Right cardiac atrium (tissue), 5 donors: ENCODE results near the gene RSPH10B2. TPM values are rescaled to one million over a fixed set of nuclear protein-coding genes. Genes with fewer than 3 reads are reported as not detected.
"Not testable (repeated sequence)": the region's sequence is repeated elsewhere in the genome, so short reads cannot be mapped to it uniquely, and the experiment has no call there.

Experiments used
- ATAC-seq, 2 donors: fragments of 200-7000 bp; cut with Tn5 transposase; one replicate each; pipeline versions ENCODE4 v1.8.0 to v1.9.1; 2020; ENCODE audit warnings: moderate library complexity in 2 of 2, mild to moderate bottlenecking in 1 of 2
- DNase-seq, 3 donors: peaks; one replicate each; pipeline ENCODE4 v3.0.0-alpha.2; 2020
- H3K27ac ChIP-seq: one replicate; pipeline ENCODE4 v1.5.1; 2013; ENCODE audit warnings: mild to moderate bottlenecking, low read length, control low read depth, moderate library complexity
- H3K27me3 ChIP-seq: one replicate; pipeline ENCODE4 v1.6.1; 2013; ENCODE audit not compliant: control insufficient read depth, insufficient read depth
- H3K4me1 ChIP-seq: one replicate; pipeline ENCODE4 v1.6.1; 2013; ENCODE audit warnings: low read length; ENCODE audit not compliant: control insufficient read depth, insufficient read depth
- H3K4me3 ChIP-seq: one replicate; pipeline ENCODE4 v1.5.1; 2013; ENCODE audit warnings: low read length, control low read depth
- H3K9me3 ChIP-seq: one replicate; pipeline ENCODE4 v1.6.1; 2013; ENCODE audit warnings: low read length; ENCODE audit not compliant: control insufficient read depth
- WGBS: extraction: QIAGEN DNeasy Blood & Tissue Kit; methylation state at CpG from one replicate; pipeline ENCODE4 v1.1.7; 2013; 5-methylcytosine and 5-hydroxymethylcytosine counted together
- intact Hi-C, 4 donors: fragments of 100-400 bp; cut with DNase I; formaldehyde crosslinking; loops; one replicate each; pipeline versions ENCODE4 v1.11.0 to v1.14.0; 2022 to 2023
- polyA plus RNA-seq: library from polyadenylated mRNA; stranded (reverse); fragments of 200-250 nt; gene quantifications from one replicate; pipeline ENCODE4 v1.2.3, GENCODE V29; 2013
- total RNA-seq, 4 donors: library from RNA; stranded (reverse); fragmentation: NEBNext Ultra II Directional; extraction: Animal tissue kit (Norgen Biotek cat#: 25700); gene quantifications; one replicate each; pipeline ENCODE4 v1.2.1, GENCODE V29; 2021
- donor health status: healthy with polysubstance abuse.
- donor health status: DM: no; HTN: yes; CAD: no.
- donor health status: DM: no; HTN: no; CAD: no.
- donor health status: DM: no; HTN: yes; CAD: no; lungs with severe emphysema.
- donor health status: DM: yes; HTN: yes; CAD: no.

The RSPH10B2 gene
- total and polyA plus RNA-seq, 5 donors = 0.24 to 0.34 (median 0.25) TPM; not detected in 2

DNA sequence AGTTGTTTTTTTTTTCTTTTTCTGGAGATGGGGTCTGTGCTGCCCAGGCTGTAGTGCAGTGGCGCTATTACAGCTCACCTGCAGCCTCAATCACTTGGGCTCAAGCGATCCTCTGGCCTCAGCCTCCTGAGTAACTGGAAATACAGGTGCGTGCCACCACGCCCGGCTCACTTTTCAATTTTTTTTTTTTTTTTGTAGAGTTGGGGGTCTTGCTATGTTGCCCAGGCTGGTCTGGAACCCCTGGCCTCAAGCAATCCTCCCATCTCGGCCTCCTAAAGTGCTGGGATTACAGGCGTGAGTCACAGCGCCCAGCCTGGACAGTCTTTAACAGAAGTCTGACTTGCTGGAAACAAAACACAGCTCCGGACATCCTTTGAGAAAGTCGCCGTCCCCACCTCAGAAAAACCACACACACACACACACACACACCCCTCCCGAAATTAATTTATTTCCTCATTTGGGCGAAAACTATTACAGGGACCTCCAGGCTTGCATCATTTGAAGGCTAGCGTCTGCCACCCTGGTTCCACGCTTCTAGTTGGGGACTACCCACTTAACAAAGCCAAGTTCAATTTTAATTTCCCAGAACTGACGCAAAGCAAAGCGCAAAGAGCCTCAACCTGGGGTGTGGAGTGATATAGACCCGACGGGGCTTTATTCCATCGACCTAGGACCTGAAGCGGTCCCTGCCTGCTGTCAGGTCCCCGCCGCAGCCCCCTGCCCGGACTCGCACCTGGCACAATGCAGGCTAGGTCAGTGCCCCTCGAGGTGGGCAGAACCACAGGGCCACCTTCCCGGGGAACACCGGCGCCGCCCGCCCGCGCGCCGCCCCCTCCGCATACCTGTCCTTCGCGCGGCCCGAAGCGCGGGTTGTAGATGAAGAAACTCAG is 71.6 kb downstream of the RSPH10B2 start:
- H3K27me3 ChIP-seq, intact Hi-C loops, H3K9me3 ChIP-seq, H3K4me1 ChIP-seq, H3K27ac ChIP-seq, H3K4me3 ChIP-seq, DNase-seq: not testable (repeated sequence)
- ATAC-seq = peak; percentile 49 to 56
- WGBS = 40% methylated on average over 10 of the region's 42 CpGs

DNA sequence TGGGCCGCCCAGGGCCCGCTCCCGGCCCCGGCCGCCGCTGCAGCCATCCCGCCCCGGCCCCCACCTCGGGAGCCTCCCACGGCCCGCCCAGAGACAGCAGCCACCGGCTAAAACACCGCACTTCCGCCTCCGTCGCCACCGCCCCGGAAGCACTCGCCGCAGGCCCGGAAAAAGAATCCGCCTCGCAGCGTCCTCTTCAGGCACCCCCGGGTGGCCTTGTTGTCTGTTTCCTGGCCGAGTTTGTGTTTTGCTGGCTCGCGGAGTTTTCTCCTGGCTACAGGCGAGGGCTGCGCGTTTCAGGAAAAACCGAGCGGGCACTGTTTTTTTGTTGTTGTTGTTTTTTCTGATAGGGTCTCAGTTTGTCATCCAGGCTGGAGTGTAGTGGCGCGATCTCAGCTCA is 72.2 kb downstream of the RSPH10B2 start, which contains the start of gene CCZ1B:
TSS of gene CCZ1B (minus strand) at position 125 of the 400 bp plus-strand sequence. CDS start at position 47, 78 bp downstream.
- DNase-seq (peak; percentile 85 to 95 (median 92)), ATAC-seq (peak; percentile 97 to 99)
- H3K9me3 ChIP-seq, intact Hi-C loops, H3K4me1 ChIP-seq, H3K27me3 ChIP-seq: not testable (repeated sequence)
- Histone ChIP-seq H3K4me3 (peak within 1 kb of the TSS; percentile 51), H3K27ac (peak within 1 kb of the TSS; percentile 64)
- 3% methylated on average over 25 of the region's 35 CpGs for WGBS

- WGBS = 62% methylated on average over 12 of the region's 12 CpGs
Measured at GRCh38 chr7:6827180-6827579, 73.3 kb downstream of the RSPH10B2 start.

GRCh38 chr7:6829616-6830015 is 75.7 kb downstream of the RSPH10B2 start:
- H3K27me3 ChIP-seq, H3K27ac ChIP-seq, ATAC-seq, intact Hi-C loops, H3K4me3 ChIP-seq, H3K4me1 ChIP-seq, DNase-seq, H3K9me3 ChIP-seq: not testable (repeated sequence)
- WGBS = 72% methylated on average over 5 of the region's 5 CpGs

More at GRCh38 chr7:6827180-6827579, 73.3 kb downstream of the RSPH10B2 start:
- H3K4me3 ChIP-seq, DNase-seq, H3K27me3 ChIP-seq, H3K27ac ChIP-seq, H3K4me1 ChIP-seq, ATAC-seq, intact Hi-C loops, H3K9me3 ChIP-seq: not testable (repeated sequence)

DNA sequence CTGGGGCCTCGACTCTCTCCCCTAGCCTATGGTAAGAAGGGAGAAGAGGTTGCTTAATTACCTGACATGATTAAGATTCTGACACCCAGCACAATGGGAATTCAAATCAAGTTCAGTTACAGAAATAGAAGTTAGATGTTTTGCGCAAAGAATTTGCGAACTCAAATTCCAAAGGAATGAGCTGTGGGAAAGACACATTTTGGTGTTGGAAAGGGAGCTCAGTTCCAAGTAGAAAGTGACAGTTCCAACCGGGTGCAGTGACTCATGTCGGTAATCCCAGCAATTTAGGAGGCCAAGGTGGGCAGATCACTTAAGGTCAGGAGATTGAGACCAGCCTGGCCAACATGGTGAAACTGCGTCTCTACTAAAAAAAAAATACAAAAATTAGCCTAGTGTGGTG is 76.1 kb downstream of the RSPH10B2 start:
- H3K27ac ChIP-seq, ATAC-seq, H3K4me1 ChIP-seq, H3K4me3 ChIP-seq, intact Hi-C loops, DNase-seq, H3K27me3 ChIP-seq, H3K9me3 ChIP-seq: not testable (repeated sequence)
- WGBS = 76% methylated on average over 6 of the region's 6 CpGs

GRCh38 chr7:6831018-6831725 is 77.3 kb downstream of the RSPH10B2 start:
- Histone ChIP-seq H3K4me1 (no peaks in the 10 kb centered on the region), H3K4me3 (no peak overlapping the region), H3K27ac (no peak overlapping the region), H3K9me3 (no peaks in the 10 kb centered on the region), H3K27me3 (no peaks in the 10 kb centered on the region)
- intact Hi-C loops = no loop called here
- ATAC-seq (no peak), DNase-seq (no peak)
- 79% methylated on average over 7 of the region's 7 CpGs for WGBS

DNA sequence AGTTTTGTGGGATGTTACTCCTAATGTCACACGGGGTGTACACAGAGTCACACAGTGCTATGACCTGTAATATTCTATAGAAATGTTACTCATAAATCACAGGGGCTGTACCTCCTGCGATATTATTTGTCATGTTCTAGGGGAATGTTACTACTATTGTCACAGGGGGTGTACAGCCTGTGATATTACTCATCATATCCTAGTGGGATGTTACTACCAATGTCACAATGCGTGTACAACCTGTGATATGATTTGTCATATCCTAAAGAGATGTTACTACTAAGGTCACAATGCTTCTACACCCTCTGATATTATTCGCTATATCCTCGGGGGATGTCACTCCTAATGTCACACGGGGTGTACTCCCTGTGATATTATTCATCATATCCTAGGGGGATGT is 79.7 kb downstream of the RSPH10B2 start:
- Histone ChIP-seq H3K27me3 (no peaks in the 10 kb centered on the region), H3K4me1 (no peaks in the 10 kb centered on the region), H3K27ac (no peak overlapping the region), H3K9me3 (no peaks in the 10 kb centered on the region), H3K4me3 (no peak overlapping the region)
- intact Hi-C loops = no loop called here
- ATAC-seq = no peak
- no peak for DNase-seq
- WGBS = 87% methylated on average over 6 of the region's 6 CpGs

DNA sequence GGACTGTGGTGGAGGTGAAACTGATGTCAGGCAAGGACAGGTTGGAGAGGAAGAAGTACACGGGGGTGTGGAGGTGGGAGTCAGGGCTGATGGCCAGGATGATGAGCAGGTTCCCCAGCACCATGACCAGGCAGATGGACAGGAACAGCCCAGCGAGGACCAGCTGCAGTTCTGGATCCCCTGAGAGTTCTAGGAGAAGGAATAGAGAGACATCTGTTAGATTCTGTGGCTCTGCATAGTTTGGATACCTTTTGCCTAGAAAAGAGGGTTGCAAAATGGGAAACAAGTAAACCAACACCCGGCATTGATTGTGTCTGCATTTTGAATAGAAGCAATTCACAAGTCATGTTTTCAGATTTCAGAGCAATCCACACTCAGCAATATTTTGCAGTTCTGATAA is 81.6 kb downstream of the RSPH10B2 start:
- DNase-seq, H3K4me1 ChIP-seq, H3K27ac ChIP-seq, H3K4me3 ChIP-seq, intact Hi-C loops, H3K27me3 ChIP-seq, H3K9me3 ChIP-seq, ATAC-seq: not testable (repeated sequence)
- WGBS = 45% methylated on average over 3 of the region's 3 CpGs

GRCh38 chr7:6837081-6837480 is 83.2 kb downstream of the RSPH10B2 start:
- H3K27me3 ChIP-seq, ATAC-seq: not testable (repeated sequence)

GRCh38 chr7:6842278-6842921 is 88.5 kb downstream of the RSPH10B2 start:
- intact Hi-C loops, H3K4me3 ChIP-seq, H3K27ac ChIP-seq, DNase-seq, ATAC-seq, H3K4me1 ChIP-seq, H3K27me3 ChIP-seq, H3K9me3 ChIP-seq: not testable (repeated sequence)
- 70% methylated on average over 20 of the region's 20 CpGs for WGBS

More at GRCh38 chr7:6837081-6837480, 83.2 kb downstream of the RSPH10B2 start:
- H3K9me3 ChIP-seq, intact Hi-C loops, H3K4me1 ChIP-seq, DNase-seq, H3K4me3 ChIP-seq, H3K27ac ChIP-seq: not testable (repeated sequence)
- WGBS = 91% methylated on average over 10 of the region's 10 CpGs
